GM23338 (cell line): ENCODE results near the gene THSD7A. TPM values are rescaled to one million over a fixed set of nuclear protein-coding genes. Genes with fewer than 3 reads are reported as not detected.
A peak's percentile ranks its signal among the peaks of the same experiment; 100 is the strongest.

Experiments used
- ATAC-seq: fragments of 200-7000 bp; cut with Tn5 transposase; 3 replicates; pipeline ENCODE4 v1.9.1; 2020
- DNase-seq: peaks from one replicate; pipeline ENCODE4 v3.0.0-alpha.2; 2015; ENCODE audit warnings: low spot score
- H2AFZ ChIP-seq: fragments of 200-600 bp; sonication (generic); 2 replicates; pipeline ENCODE4 v1.8.0; 2016; ENCODE audit warnings: antibody characterized with exemption, mild to moderate bottlenecking, moderate library complexity
- H3F3A ChIP-seq: fragments of 200-600 bp; sonication (generic); replicated peaks from 2 replicates; pipeline ENCODE4 v1.8.0; 2017; ENCODE audit warnings: antibody characterized with exemption, mixed run types, low read depth
- H3K27ac ChIP-seq: fragments of 200-600 bp; sonication (generic); 2 replicates; pipeline ENCODE4 v1.6.1; 2016; ENCODE audit warnings: low read depth
- H3K27me3 ChIP-seq: fragments of 200-600 bp; sonication (generic); 2 replicates; pipeline ENCODE4 v1.8.0; 2016; ENCODE audit warnings: mild to moderate bottlenecking, mixed run types, moderate library complexity; ENCODE audit not compliant: insufficient read depth
- H3K36me3 ChIP-seq: fragments of 200-600 bp; sonication (generic); 2 replicates; pipeline ENCODE4 v1.8.0; 2016; ENCODE audit warnings: mild to moderate bottlenecking; ENCODE audit not compliant: insufficient read depth
- H3K4me1 ChIP-seq: fragments of 200-600 bp; sonication (generic); 2 replicates; pipeline ENCODE4 v1.8.0; 2016; ENCODE audit warnings: mild to moderate bottlenecking, moderate library complexity; ENCODE audit not compliant: insufficient read depth
- H3K4me2 ChIP-seq: fragments of 200-600 bp; sonication (generic); 2 replicates; pipeline ENCODE4 v1.7.1; 2017; ENCODE audit warnings: mixed run types
- H3K4me3 ChIP-seq: fragments of 200-600 bp; sonication (generic); 2 replicates; pipeline ENCODE4 v1.6.1; 2016; ENCODE audit warnings: mixed run types
- H3K79me2 ChIP-seq: fragments of 200-600 bp; sonication (generic); replicated peaks from 2 replicates; pipeline ENCODE4 v1.8.0; 2017; ENCODE audit warnings: mild to moderate bottlenecking; ENCODE audit not compliant: insufficient read depth
- H3K9me2 ChIP-seq: fragments of 200-600 bp; sonication (generic); 2 replicates; pipeline ENCODE4 v1.8.0; 2017; ENCODE audit not compliant: insufficient read depth
- H4K20me1 ChIP-seq: fragments of 200-600 bp; sonication (generic); replicated peaks from 2 replicates; pipeline ENCODE4 v1.8.0; 2017; ENCODE audit warnings: mild to moderate bottlenecking; ENCODE audit not compliant: insufficient read depth
- H3K27ac Mint-ChIP-seq: 2 replicates; pipeline ENCODE4 v1.8.0; 2020; ENCODE audit warnings: inconsistent platforms, mild to moderate bottlenecking, moderate library complexity, mixed read lengths
- H3K27me3 Mint-ChIP-seq: 3 replicates; pipeline ENCODE4 v1.8.0; 2022; ENCODE audit warnings: low read depth, mild to moderate bottlenecking, moderate library complexity, mixed read lengths, inconsistent platforms; ENCODE audit not compliant: insufficient read depth, poor library complexity
- H3K36me3 Mint-ChIP-seq: 3 replicates; pipeline ENCODE4 v1.8.0; 2021; ENCODE audit warnings: low read depth, mild to moderate bottlenecking, inconsistent platforms, moderate library complexity, mixed read lengths
- H3K4me1 Mint-ChIP-seq: 3 replicates; pipeline ENCODE4 v1.8.0; 2020; ENCODE audit warnings: mild to moderate bottlenecking, inconsistent platforms, mixed read lengths
- H3K4me3 Mint-ChIP-seq: 3 replicates; pipeline ENCODE4 v1.8.0; 2021; ENCODE audit warnings: moderate library complexity, mild to moderate bottlenecking, inconsistent platforms, mixed read lengths
- H3K9me3 Mint-ChIP-seq: 3 replicates; pipeline ENCODE4 v1.8.0; 2020; ENCODE audit warnings: moderate library complexity, mild to moderate bottlenecking, inconsistent platforms, mixed read lengths
- CREB1 ChIP-seq: fragments of 250-450 bp; sonication (Bioruptor Pico); IDR thresholded peaks from 2 replicates; pipeline ENCODE4 v1.5.0; 2020; ENCODE audit warnings: low read depth, mild to moderate bottlenecking, moderate library complexity
- CTCF ChIP-seq, 2 experiments: fragments of 200-600 bp in 1 of 2; sonication (generic) in 1 of 2; conservative IDR thresholded peaks; 2 replicates each; pipeline versions ENCODE4 v1.5.1 to v1.6.1; 2016 to 2017; ENCODE audit warnings: antibody characterized with exemption in 2 of 2, low read depth in 2 of 2, mild to moderate bottlenecking in 2 of 2, moderate library complexity in 1 of 2
- EZH2 ChIP-seq: fragments of 200-600 bp; sonication (generic); IDR thresholded peaks from one replicate; pipeline ENCODE4 v1.8.0; 2017; ENCODE audit warnings: antibody characterized with exemption, mild to moderate bottlenecking, low read depth; ENCODE audit not compliant: unreplicated experiment
- EZH2phosphoT487 ChIP-seq: fragments of 200-600 bp; sonication (generic); IDR thresholded peaks from one replicate; pipeline ENCODE4 v1.8.1; 2018; ENCODE audit warnings: antibody characterized with exemption; ENCODE audit not compliant: unreplicated experiment
- JUNB ChIP-seq: IDR thresholded peaks from one replicate; pipeline ENCODE4 v1.6.1; 2016; ENCODE audit warnings: antibody characterized with exemption; ENCODE audit not compliant: unreplicated experiment
- NANOG ChIP-seq: IDR thresholded peaks from 2 replicates; pipeline ENCODE4 v1.6.1; 2016; ENCODE audit warnings: antibody characterized with exemption, borderline replicate concordance
- STAT1 ChIP-seq: IDR thresholded peaks from one replicate; pipeline ENCODE4 v1.6.1; 2016; ENCODE audit warnings: antibody characterized with exemption; ENCODE audit not compliant: unreplicated experiment
- ZNF114 ChIP-seq: fragments of 250-450 bp; sonication (Bioruptor Pico); IDR thresholded peaks from 2 replicates; pipeline ENCODE4 v1.5.0; 2020; ENCODE audit warnings: mild to moderate bottlenecking, moderate library complexity
- ZNF331 ChIP-seq: fragments of 250-450 bp; sonication (Bioruptor Pico); IDR thresholded peaks from 2 replicates; pipeline ENCODE4 v1.5.0; 2020; ENCODE audit warnings: low read depth, mild to moderate bottlenecking, moderate library complexity
- long read RNA-seq: library from polyadenylated mRNA; unstranded; transcript quantifications from one replicate; pipeline ENCODE4 v2.0.0, GENCODE V29; 2020; ENCODE audit not compliant: unreplicated experiment
- polyA plus RNA-seq: library from polyadenylated mRNA; unstranded; fragments of >200 nt; fragmentation: Nextera tagmentation; extraction: Ambion mirVana; gene quantifications from 2 replicates; pipeline ENCODE4 v1.2.1, GENCODE V29; 2016
- total RNA-seq: library from RNA; depleted of rRNA; stranded (reverse); fragments of >200 nt; shearing (Covaris generic); gene quantifications from 2 replicates; pipeline ENCODE4 v1.2.3, GENCODE V29; 2014; rRNA removed
- TF ChIP-seq, protein P1 (sequence below): IDR thresholded peaks from one replicate; pipeline ENCODE4 v1.6.1; 2018; ENCODE audit warnings: antibody characterized with exemption; ENCODE audit not compliant: unreplicated experiment
- TF ChIP-seq, protein P2 (sequence below): IDR thresholded peaks from 2 replicates; pipeline ENCODE4 v1.6.1; 2016; ENCODE audit warnings: antibody characterized with exemption

Gene THSD7A, protein sequence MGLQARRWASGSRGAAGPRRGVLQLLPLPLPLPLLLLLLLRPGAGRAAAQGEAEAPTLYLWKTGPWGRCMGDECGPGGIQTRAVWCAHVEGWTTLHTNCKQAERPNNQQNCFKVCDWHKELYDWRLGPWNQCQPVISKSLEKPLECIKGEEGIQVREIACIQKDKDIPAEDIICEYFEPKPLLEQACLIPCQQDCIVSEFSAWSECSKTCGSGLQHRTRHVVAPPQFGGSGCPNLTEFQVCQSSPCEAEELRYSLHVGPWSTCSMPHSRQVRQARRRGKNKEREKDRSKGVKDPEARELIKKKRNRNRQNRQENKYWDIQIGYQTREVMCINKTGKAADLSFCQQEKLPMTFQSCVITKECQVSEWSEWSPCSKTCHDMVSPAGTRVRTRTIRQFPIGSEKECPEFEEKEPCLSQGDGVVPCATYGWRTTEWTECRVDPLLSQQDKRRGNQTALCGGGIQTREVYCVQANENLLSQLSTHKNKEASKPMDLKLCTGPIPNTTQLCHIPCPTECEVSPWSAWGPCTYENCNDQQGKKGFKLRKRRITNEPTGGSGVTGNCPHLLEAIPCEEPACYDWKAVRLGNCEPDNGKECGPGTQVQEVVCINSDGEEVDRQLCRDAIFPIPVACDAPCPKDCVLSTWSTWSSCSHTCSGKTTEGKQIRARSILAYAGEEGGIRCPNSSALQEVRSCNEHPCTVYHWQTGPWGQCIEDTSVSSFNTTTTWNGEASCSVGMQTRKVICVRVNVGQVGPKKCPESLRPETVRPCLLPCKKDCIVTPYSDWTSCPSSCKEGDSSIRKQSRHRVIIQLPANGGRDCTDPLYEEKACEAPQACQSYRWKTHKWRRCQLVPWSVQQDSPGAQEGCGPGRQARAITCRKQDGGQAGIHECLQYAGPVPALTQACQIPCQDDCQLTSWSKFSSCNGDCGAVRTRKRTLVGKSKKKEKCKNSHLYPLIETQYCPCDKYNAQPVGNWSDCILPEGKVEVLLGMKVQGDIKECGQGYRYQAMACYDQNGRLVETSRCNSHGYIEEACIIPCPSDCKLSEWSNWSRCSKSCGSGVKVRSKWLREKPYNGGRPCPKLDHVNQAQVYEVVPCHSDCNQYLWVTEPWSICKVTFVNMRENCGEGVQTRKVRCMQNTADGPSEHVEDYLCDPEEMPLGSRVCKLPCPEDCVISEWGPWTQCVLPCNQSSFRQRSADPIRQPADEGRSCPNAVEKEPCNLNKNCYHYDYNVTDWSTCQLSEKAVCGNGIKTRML (N-terminal part only)
- total RNA-seq (1.3 and 1.7 TPM in 2 replicates), polyA plus RNA-seq (1.1 and 2.1 TPM in 2 replicates)
- long read RNA-seq: 0 reads

GRCh38 chr7:11831736-11832495, at the start of gene THSD7A:
Gene THSD7A (minus strand): TSS chr7:11832198. CDS start chr7:11831946, 252 bp downstream.
- H3K36me3 Mint-ChIP-seq: peaks cover 8% of the 10 kb centered on the region; the same call in 2 of the 3 replicates
- Histone ChIP-seq H3K79me2 (no peaks in the 10 kb centered on the region), H3K4me2 (peak within 1 kb of the TSS; percentile 89), H3K27ac (no peak within 1 kb of the TSS), H3K4me1 (peaks cover 25% of the 10 kb centered on the region), H3K9me2 (no peaks in the 10 kb centered on the region), H4K20me1 (no peaks in the 10 kb centered on the region), H2AFZ (peak within 1 kb of the TSS; percentile 95), H3K4me3 (peak within 1 kb of the TSS; percentile 68), H3F3A (0 out of 2 replicates have a peak, but pooled peaks cover 2% of the 10 kb centered on the region), H3K36me3 (no peaks in the 10 kb centered on the region), H3K27me3 (peaks cover 22% of the 10 kb centered on the region)
- H3K27me3 Mint-ChIP-seq: no peaks in the 10 kb centered on the region
- DNase-seq: peak; percentile 71
- ATAC-seq: peak; percentile 92
- H3K4me1 Mint-ChIP-seq: peaks cover 19% of the 10 kb centered on the region
- H3K4me3 Mint-ChIP-seq: peak within 1 kb of the TSS; percentile 78
- no peaks in the 10 kb centered on the region for H3K9me3 Mint-ChIP-seq
- H3K27ac Mint-ChIP-seq: no peak within 1 kb of the TSS
- TF ChIP-seq EZH2phosphoT487 (no peak), ZNF331 (CRISPR knock-in tag) (no peak), EZH2 (no peak), JUNB (no peak), CREB1 (CRISPR knock-in tag) (no peak), ZNF114 (CRISPR knock-in tag) (no peak), NANOG (no peak), STAT1 (no peak), CTCF (conservative IDR thresholded peaks at IDR 0.05; ENCODE audit: low read depth in 2 of 2) (no peak)
- TF ChIP-seq, protein P1, sequence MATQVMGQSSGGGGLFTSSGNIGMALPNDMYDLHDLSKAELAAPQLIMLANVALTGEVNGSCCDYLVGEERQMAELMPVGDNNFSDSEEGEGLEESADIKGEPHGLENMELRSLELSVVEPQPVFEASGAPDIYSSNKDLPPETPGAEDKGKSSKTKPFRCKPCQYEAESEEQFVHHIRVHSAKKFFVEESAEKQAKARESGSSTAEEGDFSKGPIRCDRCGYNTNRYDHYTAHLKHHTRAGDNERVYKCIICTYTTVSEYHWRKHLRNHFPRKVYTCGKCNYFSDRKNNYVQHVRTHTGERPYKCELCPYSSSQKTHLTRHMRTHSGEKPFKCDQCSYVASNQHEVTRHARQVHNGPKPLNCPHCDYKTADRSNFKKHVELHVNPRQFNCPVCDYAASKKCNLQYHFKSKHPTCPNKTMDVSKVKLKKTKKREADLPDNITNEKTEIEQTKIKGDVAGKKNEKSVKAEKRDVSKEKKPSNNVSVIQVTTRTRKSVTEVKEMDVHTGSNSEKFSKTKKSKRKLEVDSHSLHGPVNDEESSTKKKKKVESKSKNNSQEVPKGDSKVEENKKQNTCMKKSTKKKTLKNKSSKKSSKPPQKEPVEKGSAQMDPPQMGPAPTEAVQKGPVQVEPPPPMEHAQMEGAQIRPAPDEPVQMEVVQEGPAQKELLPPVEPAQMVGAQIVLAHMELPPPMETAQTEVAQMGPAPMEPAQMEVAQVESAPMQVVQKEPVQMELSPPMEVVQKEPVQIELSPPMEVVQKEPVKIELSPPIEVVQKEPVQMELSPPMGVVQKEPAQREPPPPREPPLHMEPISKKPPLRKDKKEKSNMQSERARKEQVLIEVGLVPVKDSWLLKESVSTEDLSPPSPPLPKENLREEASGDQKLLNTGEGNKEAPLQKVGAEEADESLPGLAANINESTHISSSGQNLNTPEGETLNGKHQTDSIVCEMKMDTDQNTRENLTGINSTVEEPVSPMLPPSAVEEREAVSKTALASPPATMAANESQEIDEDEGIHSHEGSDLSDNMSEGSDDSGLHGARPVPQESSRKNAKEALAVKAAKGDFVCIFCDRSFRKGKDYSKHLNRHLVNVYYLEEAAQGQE: no peak
- TF ChIP-seq, protein P2, sequence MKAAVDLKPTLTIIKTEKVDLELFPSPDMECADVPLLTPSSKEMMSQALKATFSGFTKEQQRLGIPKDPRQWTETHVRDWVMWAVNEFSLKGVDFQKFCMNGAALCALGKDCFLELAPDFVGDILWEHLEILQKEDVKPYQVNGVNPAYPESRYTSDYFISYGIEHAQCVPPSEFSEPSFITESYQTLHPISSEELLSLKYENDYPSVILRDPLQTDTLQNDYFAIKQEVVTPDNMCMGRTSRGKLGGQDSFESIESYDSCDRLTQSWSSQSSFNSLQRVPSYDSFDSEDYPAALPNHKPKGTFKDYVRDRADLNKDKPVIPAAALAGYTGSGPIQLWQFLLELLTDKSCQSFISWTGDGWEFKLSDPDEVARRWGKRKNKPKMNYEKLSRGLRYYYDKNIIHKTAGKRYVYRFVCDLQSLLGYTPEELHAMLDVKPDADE: no peak
